GM12875 (cell line): Measurements from ENCODE around the gene CTCFL.

Experiments used
- H3K4me3 ChIP-seq: one replicate; pipeline ENCODE4 v1.5.1; 2011; ENCODE audit warnings: low read depth, low read length, control low read depth
- CTCF ChIP-seq: IDR thresholded peaks from 2 replicates; pipeline ENCODE4 v1.5.1; 2011; ENCODE audit warnings: low read depth, mild to moderate bottlenecking, control low read depth, inconsistent platforms, low read length, moderate library complexity, borderline replicate concordance; ENCODE audit not compliant: insufficient read depth

CTCFL gene

DNA sequence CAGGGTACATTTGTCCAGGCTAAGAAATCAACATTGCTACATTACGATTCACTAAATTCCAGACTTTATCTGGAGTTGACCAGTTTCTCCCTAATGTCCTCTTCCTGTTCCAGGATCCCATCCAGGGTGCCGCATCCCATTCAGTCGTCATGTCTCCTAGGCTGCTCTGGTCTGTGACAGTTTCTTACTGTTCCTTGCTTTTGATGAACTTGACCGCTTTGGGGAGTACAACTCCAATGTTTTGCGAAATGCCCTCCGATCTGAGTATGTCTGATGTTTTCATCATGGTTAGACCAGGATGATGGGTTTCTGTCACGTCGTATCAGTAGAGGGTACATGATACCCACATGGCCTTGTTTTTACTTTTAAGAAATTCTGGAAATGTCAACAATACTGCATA is 62.2 kb downstream of the CTCFL start:
- H3K4me3 ChIP-seq: no peak overlapping the region
- no peak for TF ChIP-seq CTCF

- TF ChIP-seq CTCF: no peak
- H3K4me3 ChIP-seq: no peak overlapping the region
These were observed 63.2 kb downstream of the CTCFL start for GRCh38 chr20:57461726-57462125.

GRCh38 chr20:57460781-57461465 is 64.0 kb downstream of the CTCFL start:
- no peak for TF ChIP-seq CTCF
- H3K4me3 ChIP-seq: no peak overlapping the region

DNA sequence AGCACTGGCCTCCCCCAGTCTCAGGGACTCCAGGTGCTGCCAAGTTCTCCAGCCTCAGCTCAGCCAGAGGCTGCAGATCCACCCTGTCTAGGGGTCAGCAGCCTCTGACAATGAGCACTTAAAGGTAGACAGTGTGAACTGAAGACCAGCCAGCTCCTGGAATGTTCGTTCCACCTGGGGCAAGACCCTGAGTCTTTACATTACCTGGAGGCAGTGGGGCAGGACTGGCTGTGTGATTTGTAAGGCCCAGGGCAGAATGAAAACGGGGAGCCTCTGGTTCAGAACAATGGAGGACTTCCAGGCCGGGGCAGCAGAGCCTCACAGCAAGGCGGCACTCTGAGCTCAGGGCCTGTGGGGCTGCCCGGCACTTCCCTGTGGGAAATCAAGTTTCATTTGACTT is 65.0 kb downstream of the CTCFL start:
- no peak for TF ChIP-seq CTCF
- no peak overlapping the region for H3K4me3 ChIP-seq

GRCh38 chr20:57459278-57459677 is 65.7 kb downstream of the CTCFL start:
- no peak for TF ChIP-seq CTCF
- no peak overlapping the region for H3K4me3 ChIP-seq

DNA sequence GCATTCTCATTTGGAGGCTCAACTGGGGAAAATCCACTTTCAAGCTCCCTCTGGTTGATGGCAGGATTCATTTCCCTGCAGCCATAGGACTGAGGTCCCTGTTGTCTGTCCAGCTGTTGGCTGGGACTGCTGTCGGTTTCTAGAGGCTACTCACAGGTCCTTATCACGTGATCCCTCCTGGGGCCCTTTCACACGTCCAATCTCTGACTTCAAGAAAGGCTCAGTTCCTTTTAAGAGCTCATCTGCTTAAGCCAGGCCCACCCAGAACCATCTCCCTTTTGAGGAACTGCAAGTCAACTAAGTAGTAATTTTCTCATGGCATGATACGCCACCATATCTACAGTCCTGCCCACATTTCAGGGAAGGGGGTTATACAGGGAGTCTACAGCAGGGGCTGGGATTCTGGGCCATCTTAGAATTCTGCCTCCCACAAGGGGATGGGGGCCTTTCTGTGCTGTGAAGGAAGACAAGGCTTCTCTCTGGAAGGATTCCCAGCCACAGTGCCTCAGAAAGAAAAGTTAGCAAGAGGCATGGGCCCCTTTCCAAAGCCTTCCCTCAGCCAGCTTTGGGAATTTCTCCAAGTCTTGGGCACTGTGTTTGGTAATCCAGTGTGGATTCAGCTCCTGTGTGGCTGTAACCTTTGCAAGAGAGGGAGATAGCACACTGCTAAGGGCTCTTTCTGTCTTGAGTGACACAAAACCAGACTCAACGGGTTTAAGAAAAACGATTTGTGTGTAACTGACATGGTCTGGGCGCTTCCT is 66.4 kb downstream of the CTCFL start:
- TF ChIP-seq CTCF: no peak

More for the DNA sequence above, 66.4 kb downstream of the CTCFL start:
- H3K4me3 ChIP-seq: no peak overlapping the region
